Ascending aorta (tissue), 2 donors: ENCODE measurements around the gene UBE2M. TPM values are rescaled to one million over a fixed set of nuclear protein-coding genes. Genes with fewer than 3 reads are reported as not detected.
"Not testable (repeated sequence)": the region's sequence is repeated elsewhere in the genome, so short reads cannot be mapped to it uniquely, and the experiment has no call there.

Source experiments
- DNase-seq, 2 donors: peaks; one replicate each; pipeline ENCODE4 v3.0.0-alpha.2; 2019; ENCODE audit warnings: low spot score in 2 of 2
- H3K27ac ChIP-seq, 2 donors: fragments of 200-600 bp; sonication (generic); one replicate each; pipeline ENCODE4 v1.5.1; 2016 to 2017; ENCODE audit warnings: mild to moderate bottlenecking in 1 of 2
- H3K27me3 ChIP-seq: fragments of 200-600 bp; sonication (generic); one replicate; pipeline ENCODE4 v1.5.1; 2017
- H3K36me3 ChIP-seq, 2 donors: fragments of 200-600 bp; sonication (generic); one replicate each; pipeline ENCODE4 v1.5.1; 2016
- H3K4me1 ChIP-seq, 2 donors: fragments of 200-600 bp; sonication (generic); one replicate each; pipeline ENCODE4 v1.5.1; 2016 to 2017; ENCODE audit warnings: mild to moderate bottlenecking in 1 of 2
- H3K4me3 ChIP-seq, 2 donors: fragments of 200-600 bp; sonication (generic); one replicate each; pipeline ENCODE4 v1.5.1; 2016 to 2017; ENCODE audit warnings: mild to moderate bottlenecking in 1 of 2
- H3K9me3 ChIP-seq, 2 donors: fragments of 200-600 bp; sonication (generic); one replicate each; pipeline ENCODE4 v1.5.1; 2016
- intact Hi-C: fragments of 100-400 bp; cut with DNase I; formaldehyde crosslinking; loops from one replicate; pipeline ENCODE4 v1.15.1; 2023
- total RNA-seq: library from RNA; depleted of rRNA; stranded (reverse); fragments of >200 nt; gene quantifications from one replicate; pipeline ENCODE4 v1.1.0, GENCODE V29; 2016
- TF ChIP-seq, protein P1 (sequence below), 3 experiments: fragments of 200-600 bp in 2 of 3; fragments of 450-650 bp in 1 of 3; sonication (generic) in 2 of 3; IDR thresholded peaks; one replicate each; pipeline ENCODE4 v1.5.1; 2016 to 2019; ENCODE audit warnings: antibody characterized with exemption in 3 of 3, mild to moderate bottlenecking in 1 of 3, moderate library complexity in 1 of 3

The UBE2M gene
- total RNA-seq, 1 donor from 2014 or later: 14.8 TPM

DNA sequence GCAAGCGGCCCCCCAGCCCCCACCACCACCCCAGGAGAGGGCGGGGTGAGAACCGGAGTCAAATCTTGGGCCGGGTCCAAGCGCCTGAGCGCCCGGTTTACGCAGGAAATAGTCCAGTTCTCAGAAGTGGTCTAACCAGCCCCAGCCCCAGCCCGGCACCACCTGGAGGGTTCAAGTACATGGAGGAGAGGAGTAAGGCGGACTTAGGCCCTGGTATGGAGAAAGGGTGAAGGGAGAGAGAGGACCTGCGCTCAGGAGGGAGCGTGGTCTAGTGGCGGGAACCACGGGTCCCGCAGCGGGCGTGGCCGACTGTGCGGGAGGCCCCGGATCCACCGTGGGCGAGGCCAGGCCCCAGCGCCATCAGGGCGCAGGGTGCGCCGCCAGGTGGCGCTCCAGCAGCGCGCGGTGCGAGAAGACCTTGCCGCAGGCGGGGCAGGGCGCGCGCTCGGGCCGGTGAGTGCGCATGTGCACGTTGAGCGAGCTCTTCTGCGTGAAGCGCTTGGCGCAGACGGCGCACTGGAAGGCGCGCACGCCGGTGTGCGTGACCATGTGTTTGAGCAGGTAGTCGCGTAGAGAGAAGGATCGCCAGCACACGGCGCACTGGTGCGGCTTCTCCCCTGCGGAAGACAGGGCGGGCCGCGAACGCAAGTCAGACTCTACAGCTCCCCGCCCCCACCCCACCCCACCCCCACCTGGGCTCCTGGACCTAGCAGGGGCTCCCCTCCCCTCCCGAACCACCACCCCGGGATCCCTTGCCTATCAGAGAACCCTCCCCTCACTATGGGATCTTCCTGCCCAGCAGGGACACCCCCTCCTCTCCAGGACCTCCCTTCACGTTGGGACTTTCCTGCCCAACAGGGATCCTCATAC, 44.5 kb downstream of the UBE2M start:
- H3K36me3 ChIP-seq: peaks cover 24 to 26% of the 10 kb centered on the region in 2 donors
- TF ChIP-seq, protein P1, sequence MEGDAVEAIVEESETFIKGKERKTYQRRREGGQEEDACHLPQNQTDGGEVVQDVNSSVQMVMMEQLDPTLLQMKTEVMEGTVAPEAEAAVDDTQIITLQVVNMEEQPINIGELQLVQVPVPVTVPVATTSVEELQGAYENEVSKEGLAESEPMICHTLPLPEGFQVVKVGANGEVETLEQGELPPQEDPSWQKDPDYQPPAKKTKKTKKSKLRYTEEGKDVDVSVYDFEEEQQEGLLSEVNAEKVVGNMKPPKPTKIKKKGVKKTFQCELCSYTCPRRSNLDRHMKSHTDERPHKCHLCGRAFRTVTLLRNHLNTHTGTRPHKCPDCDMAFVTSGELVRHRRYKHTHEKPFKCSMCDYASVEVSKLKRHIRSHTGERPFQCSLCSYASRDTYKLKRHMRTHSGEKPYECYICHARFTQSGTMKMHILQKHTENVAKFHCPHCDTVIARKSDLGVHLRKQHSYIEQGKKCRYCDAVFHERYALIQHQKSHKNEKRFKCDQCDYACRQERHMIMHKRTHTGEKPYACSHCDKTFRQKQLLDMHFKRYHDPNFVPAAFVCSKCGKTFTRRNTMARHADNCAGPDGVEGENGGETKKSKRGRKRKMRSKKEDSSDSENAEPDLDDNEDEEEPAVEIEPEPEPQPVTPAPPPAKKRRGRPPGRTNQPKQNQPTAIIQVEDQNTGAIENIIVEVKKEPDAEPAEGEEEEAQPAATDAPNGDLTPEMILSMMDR (IDR thresholded peaks at IDR 0.05): peak; percentile 70 to 86 (median 74)
- DNase-seq: peak in 1 of 2 donors; percentile 87
- peak overlapping the region; percentile 24 to 27 for H3K27ac ChIP-seq
- peak overlapping the region; percentile 37 to 45 for H3K4me3 ChIP-seq
- H3K4me1 ChIP-seq: peaks cover 16 to 31% of the 10 kb centered on the region in 2 donors
- intact Hi-C loops: no loop called here
- no peaks in the 10 kb centered on the region for H3K9me3 ChIP-seq
- H3K27me3 ChIP-seq: no peaks in the 10 kb centered on the region

DNA sequence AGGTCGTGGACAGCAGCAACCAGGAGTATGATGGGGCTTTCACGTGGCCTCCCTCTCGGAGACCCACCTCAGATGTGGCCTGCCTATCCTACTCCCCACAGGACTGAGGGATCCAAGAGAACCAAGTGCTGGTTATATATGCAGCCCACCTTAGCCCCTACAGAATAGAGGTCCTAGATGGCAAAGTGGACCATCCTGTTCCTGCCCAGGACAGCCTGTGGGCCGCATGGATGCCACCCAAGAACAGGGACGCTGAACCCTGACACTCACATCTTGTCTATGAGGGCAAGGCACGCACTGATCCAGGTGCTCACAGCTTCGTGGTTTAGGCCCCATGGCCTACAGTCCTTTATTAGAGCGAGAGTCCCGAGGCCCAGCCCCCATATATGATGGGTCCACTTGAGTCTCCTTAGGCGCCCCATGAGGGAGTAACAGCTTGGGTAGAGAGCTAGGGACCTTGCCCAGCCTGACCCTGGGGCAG, 45.2 kb downstream of the UBE2M start:
- intact Hi-C loops: no loop called here
- H3K27ac ChIP-seq: peak overlapping the region in 1 of 2 donors; percentile 27
- TF ChIP-seq, protein P1 (IDR thresholded peaks at IDR 0.05): no peak
- peaks cover 24 to 26% of the 10 kb centered on the region in 2 donors for H3K36me3 ChIP-seq
- H3K4me1 ChIP-seq: peaks cover 9 to 26% of the 10 kb centered on the region in 2 donors
- no peak for DNase-seq
- H3K4me3 ChIP-seq: no peak overlapping the region
- no peaks in the 10 kb centered on the region for H3K27me3 ChIP-seq
- H3K9me3 ChIP-seq: no peaks in the 10 kb centered on the region

DNA sequence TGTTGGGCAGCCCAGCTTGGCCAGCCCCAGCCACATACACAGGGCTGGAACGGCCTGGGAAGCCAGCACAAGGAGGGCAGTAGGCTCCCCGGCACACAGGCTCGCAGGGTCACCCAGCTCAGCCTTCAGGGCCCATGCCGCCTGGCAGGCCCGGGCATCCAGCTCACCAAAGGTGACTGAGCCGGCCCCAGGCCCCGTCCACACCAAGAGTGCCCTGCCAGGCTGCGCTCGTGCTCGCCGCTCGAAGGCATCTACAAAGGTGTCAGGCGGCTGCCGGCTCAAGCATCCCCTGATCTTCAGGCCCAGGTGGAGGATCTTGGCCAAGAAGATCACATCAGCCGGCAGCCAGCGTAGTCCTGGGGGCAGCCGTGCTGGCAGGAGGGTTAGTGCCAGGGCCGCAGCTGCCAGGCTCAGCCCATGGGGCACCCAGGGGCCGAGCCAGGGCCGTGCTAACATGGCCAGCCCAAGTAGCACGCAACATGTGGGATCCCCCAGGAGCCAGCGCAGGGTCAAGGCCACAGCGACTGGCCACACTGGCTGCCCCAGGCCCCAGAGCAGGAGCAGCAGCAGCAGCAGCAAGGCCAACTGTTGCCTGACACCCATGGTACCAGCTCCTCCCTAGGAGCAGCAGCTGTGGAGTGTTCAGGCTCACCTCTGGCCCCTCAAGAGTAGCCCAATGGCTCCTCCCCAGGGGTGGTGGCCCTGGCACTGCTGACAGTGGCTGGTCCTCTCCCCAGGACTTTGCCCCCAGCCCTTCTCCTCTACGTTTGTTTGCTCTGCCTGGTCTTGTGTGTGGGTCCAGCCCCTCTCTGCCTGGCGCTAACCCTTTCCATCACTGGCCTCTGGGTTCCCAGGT, 46.8 kb downstream of the UBE2M start, which contains the start of gene SLC27A5:
Gene SLC27A5 (minus strand): TSS at position 640 of the 856 bp plus-strand sequence. CDS start 37 bp downstream, at position 603.
- Histone ChIP-seq H3K4me3 (no peak within 1 kb of the TSS), H3K27me3 (no peaks in the 10 kb centered on the region), H3K9me3 (no peaks in the 10 kb centered on the region), H3K4me1 (peaks cover 0 to 16% of the 10 kb centered on the region in 2 donors), H3K27ac (no peak within 1 kb of the TSS), H3K36me3 (peaks cover 16% of the 10 kb centered on the region in 2 donors)
- TF ChIP-seq, protein P1 (IDR thresholded peaks at IDR 0.05): no peak
- intact Hi-C loops: no loop called here
- DNase-seq: no peak

DNA sequence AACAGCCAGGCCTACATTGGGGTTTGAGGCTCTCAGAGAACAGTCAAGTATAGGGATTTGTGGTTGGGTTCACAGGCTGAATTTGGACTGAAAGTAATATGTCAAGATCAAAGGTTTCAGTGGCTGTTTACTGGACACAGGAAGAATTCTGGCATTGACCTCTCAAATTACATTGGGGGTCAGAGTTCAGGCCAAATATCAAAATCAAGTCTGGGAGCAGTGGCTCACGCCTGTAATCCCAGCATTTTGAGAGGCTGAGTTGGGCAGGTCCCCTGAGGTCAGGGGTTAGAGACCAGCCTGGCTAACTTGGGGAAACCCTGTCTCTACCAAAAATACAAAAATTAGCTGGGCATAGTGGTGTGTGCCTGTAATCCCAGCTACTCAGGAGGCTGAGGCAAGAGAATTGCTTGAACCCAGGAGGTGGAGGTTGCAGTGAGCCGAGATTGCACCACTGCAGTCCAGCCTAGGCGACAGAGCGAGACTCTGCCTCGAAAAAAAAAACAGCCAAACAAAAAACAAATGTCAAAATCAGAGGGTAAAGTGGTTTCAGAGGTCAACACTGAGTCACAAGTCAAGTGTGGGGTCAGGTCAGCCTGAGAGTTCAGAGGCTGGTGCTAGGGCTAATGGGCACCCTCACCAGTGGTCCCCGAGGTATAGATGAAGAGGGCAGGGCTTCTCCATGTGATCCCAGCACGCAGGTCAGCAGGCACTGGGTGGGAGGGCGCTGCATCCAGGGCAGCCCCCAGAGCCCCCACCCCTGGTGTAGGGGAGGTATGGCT, 48.1 kb downstream of the UBE2M start:
- DNase-seq: no peak
- intact Hi-C loops: no loop called here
- TF ChIP-seq, protein P1 (IDR thresholded peaks at IDR 0.05): no peak
- no peaks in the 10 kb centered on the region for H3K9me3 ChIP-seq
- no peaks in the 10 kb centered on the region for H3K27me3 ChIP-seq
- H3K4me1 ChIP-seq: peaks cover 0 to 8% of the 10 kb centered on the region in 2 donors
- no peak overlapping the region for H3K27ac ChIP-seq
- H3K4me3 ChIP-seq: no peak overlapping the region
- peaks cover 2 to 4% of the 10 kb centered on the region in 2 donors for H3K36me3 ChIP-seq

DNA sequence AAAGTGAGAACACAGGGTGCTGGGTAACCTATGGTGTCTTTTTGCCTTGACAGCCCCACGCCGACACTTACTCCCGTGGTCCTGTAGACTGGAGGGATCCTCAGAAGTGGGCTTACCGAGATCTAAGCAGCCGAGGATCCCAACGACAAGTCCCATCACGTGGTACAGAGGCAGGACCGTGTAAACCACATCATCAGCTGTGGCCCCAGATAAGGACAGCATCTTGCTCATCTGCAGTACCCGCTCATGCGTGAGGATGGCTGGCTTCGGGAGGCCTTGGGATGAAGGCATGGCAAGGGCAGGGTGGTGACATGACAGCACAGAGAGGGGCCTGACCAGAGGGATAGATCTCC, 48.7 kb downstream of the UBE2M start:
- DNase-seq: no peak
- intact Hi-C loops: no loop called here
- no peaks in the 10 kb centered on the region for H3K27me3 ChIP-seq

DNA sequence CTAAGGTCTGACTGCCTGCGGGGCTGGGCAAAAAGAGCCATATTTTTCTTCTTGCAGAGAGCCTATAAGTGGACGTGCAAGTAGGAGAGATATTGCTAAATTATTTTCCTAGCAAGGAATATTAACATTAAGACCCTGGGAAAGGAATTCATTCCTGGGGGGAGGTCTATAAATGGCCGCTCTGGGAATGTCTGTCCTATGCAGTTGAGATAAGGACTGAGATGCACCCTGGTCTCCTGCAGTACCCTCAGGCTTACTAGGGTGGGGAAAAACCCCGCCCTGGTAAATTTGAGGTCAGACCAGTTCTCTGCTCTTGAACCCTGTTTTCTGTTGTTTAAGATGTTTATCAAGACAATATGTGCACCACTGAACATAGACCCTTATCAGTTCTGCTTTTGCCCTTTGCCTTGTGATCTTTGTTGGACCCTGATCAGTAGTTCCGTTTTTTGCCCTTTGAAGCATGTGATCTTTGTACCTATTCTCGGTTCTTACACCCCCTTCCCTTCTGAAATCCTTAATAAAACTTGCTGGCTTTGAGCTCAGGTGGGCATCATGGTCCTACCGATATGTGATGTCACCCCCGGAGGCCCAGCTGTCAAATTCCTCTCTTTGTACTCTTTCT, 50.7 kb downstream of the UBE2M start:
- H3K27ac ChIP-seq, H3K9me3 ChIP-seq, H3K27me3 ChIP-seq, H3K4me3 ChIP-seq, H3K4me1 ChIP-seq, DNase-seq, H3K36me3 ChIP-seq, intact Hi-C loops: not testable (repeated sequence)

More for the DNA sequence above, 48.7 kb downstream of the UBE2M start:
- peaks cover 0 to 8% of the 10 kb centered on the region in 2 donors for H3K4me1 ChIP-seq
- no peaks in the 10 kb centered on the region for H3K9me3 ChIP-seq
- H3K4me3 ChIP-seq: no peak overlapping the region
- TF ChIP-seq, protein P1 (IDR thresholded peaks at IDR 0.05): no peak
- H3K36me3 ChIP-seq: peaks cover under 1 to 2% of the 10 kb centered on the region in 2 donors
- no peak overlapping the region for H3K27ac ChIP-seq
